Omental fat pad (tissue), 4 donors: ENCODE measurements around the gene CACNB2. TPM values are rescaled to one million over a fixed set of nuclear protein-coding genes. Genes with fewer than 3 reads are reported as not detected.

ENCODE experiments used
- ATAC-seq: fragments of 150-250 bp; one replicate; pipeline ENCODE4 v1.9.1; 2016; ENCODE audit warnings: mild to moderate bottlenecking, moderate library complexity; ENCODE audit not compliant: low FRiP score
- DNase-seq: peaks from one replicate; pipeline ENCODE4 v3.0.0-alpha.2; 2019; ENCODE audit warnings: low spot score
- total RNA-seq, 4 donors: library from RNA; depleted of rRNA; stranded (reverse); fragments of >200 nt; gene quantifications; one replicate each; pipeline ENCODE4 v1.1.0, GENCODE V29; 2016
- TF ChIP-seq, protein P1 (sequence below), 3 donors: fragments of 450-650 bp; IDR thresholded peaks; one replicate each; pipeline ENCODE4 v1.5.1; 2016 to 2017; ENCODE audit warnings: antibody characterized with exemption in 3 of 3, mild to moderate bottlenecking in 3 of 3, moderate library complexity in 2 of 3

The CACNB2 gene
- total RNA-seq, 4 donors from 2014 or later, result 2.0 to 12.1 (median 6.1) TPM

DNA sequence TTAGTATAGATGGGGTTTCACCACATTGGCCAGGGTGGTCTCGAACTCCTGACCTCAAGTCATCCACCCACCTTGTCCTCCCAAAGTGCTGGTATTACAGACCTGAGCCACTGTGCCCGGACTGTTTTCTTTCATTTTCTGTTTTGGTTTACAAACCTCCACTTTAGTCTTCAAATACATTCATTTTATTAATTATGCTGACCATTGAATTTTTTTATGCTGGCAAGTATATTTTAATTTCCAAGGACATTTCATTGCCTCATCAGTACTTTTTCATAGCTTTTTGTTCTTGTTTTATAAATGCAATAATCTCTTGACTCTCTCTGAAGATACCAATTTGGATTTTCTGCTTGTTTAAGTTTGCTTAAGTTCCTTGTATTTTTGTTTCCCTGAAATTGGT is 170.5 kb downstream of the CACNB2 start:
- TF ChIP-seq, protein P1, sequence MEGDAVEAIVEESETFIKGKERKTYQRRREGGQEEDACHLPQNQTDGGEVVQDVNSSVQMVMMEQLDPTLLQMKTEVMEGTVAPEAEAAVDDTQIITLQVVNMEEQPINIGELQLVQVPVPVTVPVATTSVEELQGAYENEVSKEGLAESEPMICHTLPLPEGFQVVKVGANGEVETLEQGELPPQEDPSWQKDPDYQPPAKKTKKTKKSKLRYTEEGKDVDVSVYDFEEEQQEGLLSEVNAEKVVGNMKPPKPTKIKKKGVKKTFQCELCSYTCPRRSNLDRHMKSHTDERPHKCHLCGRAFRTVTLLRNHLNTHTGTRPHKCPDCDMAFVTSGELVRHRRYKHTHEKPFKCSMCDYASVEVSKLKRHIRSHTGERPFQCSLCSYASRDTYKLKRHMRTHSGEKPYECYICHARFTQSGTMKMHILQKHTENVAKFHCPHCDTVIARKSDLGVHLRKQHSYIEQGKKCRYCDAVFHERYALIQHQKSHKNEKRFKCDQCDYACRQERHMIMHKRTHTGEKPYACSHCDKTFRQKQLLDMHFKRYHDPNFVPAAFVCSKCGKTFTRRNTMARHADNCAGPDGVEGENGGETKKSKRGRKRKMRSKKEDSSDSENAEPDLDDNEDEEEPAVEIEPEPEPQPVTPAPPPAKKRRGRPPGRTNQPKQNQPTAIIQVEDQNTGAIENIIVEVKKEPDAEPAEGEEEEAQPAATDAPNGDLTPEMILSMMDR (IDR thresholded peaks at IDR 0.05), result no peak
- no peak for DNase-seq
- no peak for ATAC-seq

DNA sequence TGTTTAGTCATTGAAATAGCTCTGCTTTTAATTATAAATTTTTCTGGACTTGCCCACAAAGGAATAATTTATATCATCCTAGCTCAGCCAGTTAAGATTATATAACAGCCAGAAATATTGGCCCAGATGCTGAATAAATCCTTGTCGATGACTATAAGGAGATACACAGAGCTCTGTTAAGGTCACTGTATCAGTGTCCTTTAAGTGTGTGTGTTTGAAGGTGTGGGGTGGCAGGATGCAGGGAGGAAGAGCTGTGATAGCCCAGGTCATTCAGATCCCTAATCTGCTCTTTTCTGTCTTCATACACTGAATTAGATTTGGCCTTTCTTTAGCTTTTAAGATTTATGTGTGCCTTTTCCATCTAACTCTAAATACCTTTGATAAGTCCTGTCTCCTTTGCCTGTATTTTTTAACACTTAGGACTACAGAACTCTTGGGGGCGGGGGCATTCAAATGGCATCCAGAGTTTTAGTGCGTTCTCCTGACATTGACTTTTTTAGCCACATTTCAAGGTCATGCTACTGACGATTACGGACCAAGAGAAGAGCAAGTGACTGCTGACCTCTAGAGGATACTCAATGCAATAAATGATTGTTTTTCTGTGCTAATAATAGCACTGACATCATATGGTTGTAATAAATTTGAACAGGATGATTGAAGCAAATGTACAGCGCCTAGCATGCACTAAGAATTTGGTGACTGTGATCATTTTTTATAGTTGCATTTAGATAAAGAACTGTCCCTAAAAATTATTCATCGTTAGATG is 172.3 kb downstream of the CACNB2 start:
- DNase-seq (no peak), ATAC-seq (peak; percentile 76)
- TF ChIP-seq, protein P1 (IDR thresholded peaks at IDR 0.05), result no peak

DNA sequence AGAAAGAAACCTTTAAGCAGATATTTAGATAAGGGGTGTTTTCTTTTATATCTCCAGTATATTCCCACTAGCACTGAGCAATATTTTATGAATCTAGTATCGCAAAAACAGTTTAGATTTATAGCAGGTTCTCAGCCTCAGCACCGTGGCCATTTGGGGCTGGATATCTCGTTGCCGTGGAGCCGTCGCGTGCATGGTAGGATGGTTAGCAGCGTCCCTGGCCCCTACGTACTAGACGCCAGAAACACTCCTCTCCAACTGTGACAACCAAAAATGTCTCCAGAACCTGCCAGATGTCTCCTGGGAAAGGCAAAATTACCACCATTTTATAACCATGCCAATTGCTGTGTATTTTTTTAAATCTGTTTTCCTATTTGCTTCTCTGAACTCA is 172.9 kb downstream of the CACNB2 start:
- TF ChIP-seq, protein P1 (IDR thresholded peaks at IDR 0.05), result no peak
- ATAC-seq (no peak), DNase-seq (no peak)

DNA sequence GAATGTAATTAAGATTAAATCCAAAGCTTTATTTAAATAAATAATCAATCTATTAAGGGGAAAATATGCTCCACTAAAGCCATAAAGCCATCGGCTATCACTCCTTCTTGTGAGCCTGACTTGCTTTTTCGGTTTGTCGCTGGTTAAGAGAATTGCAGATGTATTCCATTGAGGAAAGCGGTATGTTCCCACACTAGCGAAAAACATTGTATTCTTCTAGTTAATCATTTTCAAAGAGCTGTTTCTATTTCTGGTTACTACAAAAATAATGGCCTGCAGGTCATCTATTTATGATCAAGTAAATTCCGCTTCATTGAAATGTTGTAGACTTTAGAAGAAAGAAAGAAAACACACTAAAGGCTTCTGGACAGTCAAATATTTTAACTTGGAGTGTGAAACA is 173.4 kb downstream of the CACNB2 start:
- TF ChIP-seq, protein P1 (IDR thresholded peaks at IDR 0.05), result no peak
- ATAC-seq (no peak), DNase-seq (no peak)

DNA sequence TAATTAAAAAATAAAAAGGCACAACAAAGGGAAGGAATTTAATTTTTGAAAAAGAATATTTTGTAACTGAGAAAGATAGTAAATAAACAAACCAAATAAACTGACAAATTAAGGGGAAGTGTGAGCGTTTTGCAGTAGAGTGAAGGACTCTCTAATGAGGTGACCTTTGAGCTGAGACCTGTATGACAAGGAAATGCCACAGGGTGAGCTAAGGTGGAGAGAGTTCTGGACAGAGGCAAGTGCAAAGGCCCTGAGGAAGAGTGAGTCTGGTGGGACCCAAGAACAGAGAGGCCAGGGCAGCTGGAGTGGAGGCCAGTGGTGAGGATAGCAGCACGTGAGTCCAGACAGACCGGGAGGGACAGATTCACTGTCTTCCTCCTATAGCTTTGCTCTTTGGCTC is 179.4 kb downstream of the CACNB2 start:
- DNase-seq (no peak), ATAC-seq (no peak)
- TF ChIP-seq, protein P1 (IDR thresholded peaks at IDR 0.05), result no peak

DNA sequence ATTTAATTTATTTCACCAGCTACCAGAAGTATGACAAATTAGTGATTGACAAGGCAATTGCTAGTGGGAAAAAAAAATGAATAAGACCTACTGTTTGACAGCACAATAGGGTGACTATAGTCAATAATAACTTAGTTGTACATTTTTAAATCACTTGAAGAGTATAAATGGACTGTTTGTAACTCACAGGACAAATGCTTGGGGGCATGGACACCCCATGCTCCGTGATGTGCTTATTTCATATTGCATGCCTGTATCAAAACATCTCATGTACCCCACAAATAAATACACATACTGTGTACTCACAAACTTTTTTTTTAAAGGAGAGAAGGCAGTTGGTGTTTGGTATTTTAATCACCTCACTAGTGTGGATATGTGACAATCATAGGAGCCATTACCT is 181.1 kb downstream of the CACNB2 start:
- TF ChIP-seq, protein P1 (IDR thresholded peaks at IDR 0.05), result no peak
- DNase-seq, result no peak
- ATAC-seq, result no peak

DNA sequence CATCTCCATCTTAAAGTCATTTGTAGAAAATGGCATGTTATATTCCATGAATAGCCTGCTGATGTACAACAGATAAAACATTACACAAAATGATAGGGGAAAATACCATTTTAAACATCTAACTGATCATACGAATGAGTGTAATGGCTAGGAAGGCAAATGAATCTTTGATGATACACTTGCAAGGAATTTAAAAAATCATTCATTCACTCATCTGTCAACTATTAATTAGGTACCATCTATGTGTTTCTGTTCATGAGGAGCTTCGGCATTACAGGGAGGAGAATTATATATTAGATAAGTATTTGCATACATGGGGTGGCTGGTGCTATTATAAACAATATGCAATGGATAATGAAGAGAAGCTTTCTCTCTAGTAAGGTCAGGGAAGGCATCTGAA is 183.7 kb downstream of the CACNB2 start:
- TF ChIP-seq, protein P1 (IDR thresholded peaks at IDR 0.05), result no peak
- DNase-seq (no peak), ATAC-seq (no peak)
